ENCODE data around the gene ANKS1B.

DNA sequence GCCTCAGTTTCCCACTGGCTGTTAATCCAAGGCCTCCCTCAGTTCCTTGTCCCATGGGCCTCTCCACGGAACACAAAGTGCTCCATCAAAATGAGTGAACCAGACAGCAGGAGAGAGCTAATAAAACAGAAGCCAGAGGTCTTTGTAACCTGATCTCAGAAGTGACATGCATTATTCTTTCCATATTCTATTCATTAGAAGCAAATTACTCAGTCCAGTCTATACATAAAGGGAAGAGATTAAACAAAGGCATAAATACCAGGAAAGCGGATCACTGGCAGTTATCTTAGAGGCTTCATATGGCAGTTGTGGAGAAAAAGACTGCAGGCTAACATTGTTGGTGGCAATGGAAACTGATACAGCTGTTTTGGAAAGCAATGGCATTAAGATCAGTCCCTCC, 507.8 kb downstream of the ANKS1B start:
- no peak for TF ChIP-seq CTCF (IDR thresholded peaks at IDR 0.05)
- TF ChIP-seq POLR2A (IDR thresholded peaks at IDR 0.05): no peak
- TF ChIP-seq EP300 (IDR thresholded peaks at IDR 0.05): no peak
